Mesodermal cell (in vitro differentiated cells): Measurements from ENCODE around the gene FOXM1.

ENCODE experiments used
- H3K27ac ChIP-seq: 2 replicates; pipeline ENCODE4 v1.7.0; 2013; ENCODE audit warnings: mild to moderate bottlenecking, low read depth, low read length, moderate library complexity; ENCODE audit not compliant: severe bottlenecking
- H3K36me3 ChIP-seq: 2 replicates; pipeline ENCODE4 v1.7.1; 2013; ENCODE audit warnings: mild to moderate bottlenecking, low read length, moderate library complexity; ENCODE audit not compliant: control insufficient read depth, insufficient read depth
- H3K4me1 ChIP-seq: one replicate; pipeline ENCODE4 v1.7.1; 2013; ENCODE audit warnings: mild to moderate bottlenecking, low read length; ENCODE audit not compliant: insufficient read depth, control insufficient read depth, poor library complexity, severe bottlenecking
- H3K4me3 ChIP-seq: 2 replicates; pipeline ENCODE4 v1.7.0; 2013; ENCODE audit warnings: low read length, control low read depth, mild to moderate bottlenecking; ENCODE audit not compliant: insufficient read depth, poor library complexity, severe bottlenecking; ENCODE audit errors: extremely low read depth
- H3K9me3 ChIP-seq: 2 replicates; pipeline ENCODE4 v1.7.1; 2013; ENCODE audit warnings: mild to moderate bottlenecking, low read length, moderate library complexity; ENCODE audit not compliant: control insufficient read depth
- WGBS, 2 experiments: methylation state at CpG; one replicate each; pipeline ENCODE4 v1.1.5; 2013; ENCODE audit warnings: missing lambda C conversion rate in 2 of 2; ENCODE audit not compliant: insufficient coverage in 2 of 2; 5-methylcytosine and 5-hydroxymethylcytosine counted together

FOXM1 gene

DNA sequence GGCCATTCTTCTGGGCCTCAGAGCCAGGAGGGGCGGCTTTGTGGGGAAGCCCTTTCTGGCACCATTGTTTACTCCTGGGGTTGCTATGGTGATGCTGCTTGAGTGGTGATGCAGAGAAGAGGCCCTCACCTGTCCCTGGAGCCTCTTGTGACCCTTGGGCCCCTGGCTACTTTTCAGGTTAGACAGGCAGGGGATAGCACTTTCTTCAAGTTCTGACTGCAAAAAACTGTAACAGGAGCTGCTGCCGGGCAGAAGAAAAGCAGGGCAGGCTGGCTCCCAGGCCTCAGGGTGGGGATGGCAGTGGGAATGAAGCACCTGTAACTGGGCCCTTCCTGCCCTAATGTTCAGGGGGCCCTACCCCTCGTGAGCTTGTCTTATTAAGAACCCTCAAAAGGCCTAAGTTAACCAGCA is 19.9 kb downstream of the FOXM1 start, which contains the start of gene TEX52:
Gene TEX52 (minus strand): TSS at position 19 of the 411 bp plus-strand sequence. CDS start 13 bp downstream, at position 6.
- no peaks in the 10 kb centered on the region for H3K4me1 ChIP-seq
- no peak within 1 kb of the TSS for H3K4me3 ChIP-seq
- H3K36me3 ChIP-seq = peaks cover 38% of the 10 kb centered on the region
- H3K9me3 ChIP-seq = no peaks in the 10 kb centered on the region
- no peak within 1 kb of the TSS for H3K27ac ChIP-seq
- 78 to 85% methylated on average over 2 to 3 of the region's 3 CpGs for WGBS, 2 experiments

DNA sequence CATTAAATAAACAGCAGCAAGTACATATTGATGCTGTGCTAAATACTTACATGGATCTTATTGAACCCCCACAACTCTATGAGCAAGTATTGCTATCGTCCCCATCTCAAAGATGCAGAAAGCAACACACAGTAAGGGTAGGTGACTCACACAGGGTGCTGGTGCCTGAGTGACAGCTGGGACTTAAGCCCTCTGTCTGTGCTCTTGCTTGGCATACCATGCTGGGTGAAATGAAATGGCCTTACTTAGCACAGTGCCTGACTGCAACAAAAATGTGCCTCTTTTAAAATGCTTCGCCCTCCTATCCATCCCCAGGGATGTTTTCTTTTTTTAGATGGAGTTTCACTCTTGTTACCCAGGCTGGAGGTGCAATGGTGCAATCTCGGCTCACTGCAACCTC is 20.9 kb downstream of the FOXM1 start:
- no peak overlapping the region for H3K27ac ChIP-seq
- H3K4me3 ChIP-seq = no peak overlapping the region
- 81 to 92% methylated on average over 2 to 3 of the region's 3 CpGs for WGBS, 2 experiments
- no peaks in the 10 kb centered on the region for H3K4me1 ChIP-seq
- peaks cover 31% of the 10 kb centered on the region for H3K36me3 ChIP-seq
- H3K9me3 ChIP-seq = no peaks in the 10 kb centered on the region

DNA sequence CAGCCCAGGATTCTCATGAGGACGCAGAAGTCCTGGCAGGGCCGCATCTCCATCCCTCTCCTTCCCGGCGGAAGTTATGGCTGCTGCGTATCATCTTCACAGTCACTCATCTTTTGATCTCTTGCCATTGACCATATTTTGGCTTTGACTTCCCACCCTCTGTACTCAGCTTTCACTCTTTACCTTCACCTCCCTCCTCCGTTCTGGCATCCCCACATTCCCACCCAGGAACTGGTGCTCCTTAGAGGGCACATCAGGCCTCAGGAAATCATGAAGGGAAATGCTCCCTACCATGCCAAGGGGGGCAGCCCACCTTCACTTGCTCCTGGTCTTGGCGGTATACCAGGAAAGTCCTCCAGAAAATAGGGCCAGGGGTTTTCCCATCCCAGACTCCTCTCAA is 21.4 kb downstream of the FOXM1 start:
- Histone ChIP-seq H3K27ac (no peak overlapping the region), H3K4me3 (no peak overlapping the region), H3K4me1 (no peaks in the 10 kb centered on the region), H3K9me3 (no peaks in the 10 kb centered on the region), H3K36me3 (peaks cover 31% of the 10 kb centered on the region)
- 91 to 92% methylated on average over 6 to 7 of the region's 7 CpGs for WGBS, 2 experiments

DNA sequence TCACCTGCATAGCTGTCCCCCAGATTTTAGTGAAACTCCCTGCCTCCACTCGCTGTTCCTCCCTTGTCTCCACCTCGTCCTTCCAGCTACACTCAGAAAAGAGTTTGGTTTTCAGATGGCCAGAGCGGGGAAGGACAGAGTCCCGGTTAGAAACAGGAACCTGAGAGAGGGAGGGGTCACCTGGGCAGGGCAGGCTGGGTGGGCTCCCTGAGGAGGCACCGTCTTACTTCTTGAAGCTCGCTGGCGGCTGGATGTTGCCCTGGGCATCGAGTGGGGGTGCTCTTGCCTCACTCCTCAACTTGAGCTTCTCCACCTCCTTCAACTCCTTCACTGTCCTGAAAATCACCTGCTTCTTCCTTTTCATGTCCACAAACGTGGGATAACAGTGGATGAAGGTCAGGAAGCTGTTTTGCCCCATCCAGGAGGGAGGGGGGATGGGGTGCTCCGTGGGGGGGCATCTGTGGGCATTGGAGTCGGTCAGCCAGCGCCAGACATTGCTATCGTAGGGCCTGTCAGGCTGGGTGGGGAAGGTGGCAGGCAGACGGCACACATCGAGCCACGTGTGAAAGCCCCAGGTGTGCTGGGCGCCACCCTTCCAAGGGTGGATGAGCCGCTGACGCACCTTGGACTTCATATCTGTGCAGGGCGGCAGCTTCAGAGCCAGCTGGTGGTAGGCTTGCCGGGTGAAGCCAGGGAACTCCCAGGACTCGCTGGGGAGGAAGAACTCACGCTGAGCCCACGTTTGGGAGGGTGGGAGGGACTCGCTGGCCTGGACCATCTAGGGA is 22.1 kb downstream of the FOXM1 start:
- Histone ChIP-seq H3K27ac (no peak overlapping the region), H3K36me3 (peaks cover 24% of the 10 kb centered on the region), H3K4me1 (no peaks in the 10 kb centered on the region), H3K4me3 (no peak overlapping the region), H3K9me3 (no peaks in the 10 kb centered on the region)
- 83 to 84% methylated on average over 14 to 20 of the region's 25 CpGs for WGBS, 2 experiments

DNA sequence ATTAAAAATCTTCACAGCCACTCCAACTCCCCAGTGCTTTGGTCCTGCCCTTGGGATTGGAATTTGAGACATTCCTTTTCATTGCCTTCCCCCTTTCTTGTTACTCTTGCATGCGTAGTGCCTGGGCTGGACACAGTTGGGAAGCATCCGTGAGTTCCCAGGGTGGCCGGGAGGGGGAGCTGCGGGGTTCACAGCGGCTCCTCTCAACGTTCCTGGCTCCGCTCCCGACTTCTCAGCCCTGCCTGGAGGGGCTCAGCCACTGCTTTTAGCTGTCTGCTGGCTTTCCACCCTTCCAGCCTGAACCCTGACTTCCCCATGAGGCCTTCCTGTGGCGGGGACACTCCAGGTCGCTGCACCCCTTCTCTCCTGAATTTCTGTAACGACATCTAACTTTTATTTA is 23.3 kb downstream of the FOXM1 start:
- 0 to 10% methylated on average over 5 to 8 of the region's 11 CpGs for WGBS, 2 experiments
- H3K4me3 ChIP-seq = no peak overlapping the region
- H3K9me3 ChIP-seq = no peaks in the 10 kb centered on the region
- H3K27ac ChIP-seq = no peak overlapping the region
- no peaks in the 10 kb centered on the region for H3K4me1 ChIP-seq
- peaks cover 12% of the 10 kb centered on the region for H3K36me3 ChIP-seq

DNA sequence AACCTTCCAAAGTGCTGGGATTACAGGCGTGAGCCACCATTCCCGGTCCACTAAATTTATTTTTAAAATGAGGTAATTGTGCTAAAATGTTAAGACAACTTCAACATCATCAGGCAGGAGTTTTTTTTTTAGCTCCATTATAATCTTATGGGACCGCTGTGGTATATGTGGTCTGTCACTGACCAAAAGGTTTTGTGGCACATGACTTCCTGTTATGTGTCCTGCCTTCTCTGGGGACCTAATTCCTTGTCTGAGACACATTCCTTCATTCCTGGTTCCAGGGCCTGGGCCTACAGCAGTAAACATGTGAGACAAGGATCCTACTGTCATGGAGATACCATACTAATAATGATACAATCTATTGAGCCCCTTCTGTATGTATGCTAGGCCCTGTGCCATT is 25.0 kb downstream of the FOXM1 start:
- 80% methylated on average over 1 of the region's 3 CpGs; no CpG with 5 or more reads in 1 of the 2 experiments for WGBS, 2 experiments

DNA sequence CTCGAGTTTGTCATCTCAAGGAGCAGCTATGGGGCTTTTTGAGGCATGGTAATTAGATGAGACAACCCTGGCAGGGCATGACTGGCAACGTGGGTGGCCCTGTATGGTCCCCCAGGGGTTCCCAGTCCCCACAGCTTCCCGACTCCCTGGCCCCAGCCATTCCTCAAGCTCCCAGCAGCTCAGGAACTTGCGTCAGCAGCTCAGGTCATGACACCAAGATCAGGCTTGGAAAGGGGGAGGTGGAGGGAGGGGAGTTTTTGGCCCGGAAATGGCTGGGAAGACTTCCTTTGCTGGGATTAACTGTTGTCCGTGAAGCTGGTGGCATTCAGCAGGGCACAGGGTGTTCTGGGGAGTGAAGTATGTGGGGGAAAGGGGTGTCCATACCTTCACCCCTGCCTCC is 31.7 kb downstream of the FOXM1 start:
- Histone ChIP-seq H3K4me1 (peaks cover 17% of the 10 kb centered on the region), H3K36me3 (no peaks in the 10 kb centered on the region), H3K4me3 (no peak overlapping the region), H3K27ac (peak overlapping the region; percentile 70), H3K9me3 (no peaks in the 10 kb centered on the region)
- 61 to 71% methylated on average over 2 to 4 of the region's 6 CpGs for WGBS, 2 experiments

More for the DNA sequence above, 25.0 kb downstream of the FOXM1 start:
- Histone ChIP-seq H3K9me3 (no peaks in the 10 kb centered on the region), H3K4me1 (no peaks in the 10 kb centered on the region), H3K4me3 (no peak overlapping the region), H3K36me3 (no peaks in the 10 kb centered on the region), H3K27ac (no peak overlapping the region)

DNA sequence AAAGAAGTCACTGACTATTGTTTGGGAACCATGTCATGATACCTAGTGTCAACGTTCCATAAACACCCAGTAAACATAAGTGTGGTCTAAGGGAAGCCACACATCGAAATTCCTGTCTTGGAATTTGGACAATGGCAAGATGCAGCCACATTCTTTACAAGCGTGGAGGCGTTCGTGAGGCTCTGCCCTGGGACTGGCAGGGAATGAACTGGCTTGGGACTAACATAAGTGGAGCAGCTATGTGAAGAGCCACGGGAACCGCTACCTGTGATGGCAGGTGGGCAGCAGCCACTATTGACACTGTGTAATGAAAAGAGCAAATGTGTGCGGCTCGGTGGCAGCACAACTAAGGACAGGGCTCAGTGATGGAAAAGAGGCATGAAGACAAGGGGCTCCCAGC is 32.2 kb downstream of the FOXM1 start:
- H3K36me3 ChIP-seq = peaks cover 3% of the 10 kb centered on the region
- H3K4me1 ChIP-seq = peaks cover 17% of the 10 kb centered on the region
- H3K9me3 ChIP-seq = no peaks in the 10 kb centered on the region
- WGBS, 2 experiments = 85 to 94% methylated on average over 8 to 9 of the region's 9 CpGs
- H3K27ac ChIP-seq = peak overlapping the region; percentile 70
- H3K4me3 ChIP-seq = no peak overlapping the region

DNA sequence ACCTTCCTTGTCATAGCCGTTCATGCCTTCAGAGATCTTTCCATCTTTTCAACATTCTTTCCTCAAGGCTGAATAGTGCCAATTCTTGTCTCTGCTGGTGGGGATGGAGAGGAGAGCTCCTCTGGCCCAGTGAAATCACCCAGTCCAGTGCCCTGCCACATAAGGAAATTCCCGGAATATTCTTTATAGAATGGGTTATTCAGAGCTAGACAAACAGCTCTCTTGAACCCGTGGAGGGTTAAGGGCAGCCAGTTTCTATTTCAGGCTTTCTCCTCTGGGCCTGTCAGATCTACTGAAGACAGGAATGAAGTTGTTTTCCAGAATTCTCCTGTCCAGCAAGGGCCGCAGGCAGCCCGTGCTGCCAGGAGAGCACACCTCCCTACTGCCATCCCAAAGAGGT is 34.0 kb downstream of the FOXM1 start:
- WGBS, 2 experiments = 76 to 90% methylated on average over 3 to 4 of the region's 5 CpGs
- no peak overlapping the region for H3K4me3 ChIP-seq
- peaks cover 17% of the 10 kb centered on the region for H3K4me1 ChIP-seq
- H3K27ac ChIP-seq = no peak overlapping the region
- H3K9me3 ChIP-seq = no peaks in the 10 kb centered on the region
- H3K36me3 ChIP-seq = peaks cover 4% of the 10 kb centered on the region

DNA sequence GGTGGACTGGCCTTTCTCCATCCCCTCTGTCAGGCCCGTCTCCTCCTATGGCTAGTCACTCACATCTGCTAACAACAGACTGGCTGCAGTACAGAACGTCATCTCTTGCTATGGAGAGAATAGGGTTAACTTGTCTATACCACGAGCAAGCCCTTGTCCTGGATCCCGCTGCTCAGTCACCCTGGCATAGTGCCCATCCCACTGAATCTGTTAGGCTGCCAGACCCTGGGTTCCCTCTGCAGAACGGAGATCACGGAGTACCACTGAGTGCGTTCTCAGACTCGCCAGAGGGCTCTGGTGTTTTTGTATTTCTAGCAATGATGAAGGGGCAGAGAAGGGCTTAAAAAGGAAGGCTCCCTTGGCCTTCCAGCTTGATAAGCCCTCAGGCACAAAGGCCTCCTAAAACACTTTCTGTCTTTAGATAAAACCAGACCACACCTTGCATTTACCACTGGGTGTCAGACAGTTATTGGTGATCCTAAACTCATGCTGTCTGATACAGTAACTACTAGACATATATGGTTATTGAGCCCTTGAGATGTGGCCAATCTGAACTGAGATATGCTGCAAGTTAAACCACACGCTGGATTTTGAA is 35.8 kb downstream of the FOXM1 start:
- Histone ChIP-seq H3K4me3 (no peak overlapping the region), H3K36me3 (peaks cover 4% of the 10 kb centered on the region), H3K4me1 (peaks cover 13% of the 10 kb centered on the region), H3K9me3 (no peaks in the 10 kb centered on the region), H3K27ac (no peak overlapping the region)
- WGBS, 2 experiments = 83 to 93% methylated on average over 5 to 8 of the region's 9 CpGs

DNA sequence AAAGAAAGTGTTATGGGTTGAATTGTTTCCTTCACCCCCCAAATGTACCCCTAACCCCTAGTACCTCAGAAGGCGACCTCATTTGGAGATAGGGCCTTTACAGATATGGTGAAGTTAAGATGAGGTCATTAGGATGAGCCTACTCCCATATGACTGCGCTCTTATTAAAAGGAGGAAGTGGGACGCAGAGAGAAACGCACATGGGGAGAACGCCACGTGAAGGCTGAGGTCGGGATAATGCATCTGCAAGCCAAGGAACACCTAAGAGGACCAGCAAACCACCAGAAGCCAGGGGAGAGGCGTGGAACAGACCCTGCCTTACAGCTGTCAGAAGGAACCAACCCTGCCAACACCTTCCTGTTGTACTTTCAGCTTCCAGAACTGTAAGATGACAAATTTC is 40.4 kb downstream of the FOXM1 start:
- whole genome bisulfite sequencing, 2 experiments = 84 to 95% methylated on average over 7 of the region's 8 CpGs
- H3K4me3 ChIP-seq = no peak overlapping the region
- no peaks in the 10 kb centered on the region for H3K9me3 ChIP-seq
- H3K4me1 ChIP-seq = peaks cover 13% of the 10 kb centered on the region
- H3K27ac ChIP-seq = no peak overlapping the region
- H3K36me3 ChIP-seq = peaks cover 4% of the 10 kb centered on the region
